Glutamatergic neuron (in vitro differentiated cells): ENCODE results near the gene CBY2. TPM values are rescaled to one million over a fixed set of nuclear protein-coding genes. Genes with fewer than 3 reads are reported as not detected.

ENCODE experiments used
- DNase-seq: peaks from one replicate; pipeline ENCODE4 v3.0.0; 2022
- H3K27ac Mint-ChIP-seq: one replicate; pipeline ENCODE4 v1.8.0; 2020; ENCODE audit warnings: mild to moderate bottlenecking, mixed read lengths, inconsistent platforms; ENCODE audit not compliant: unreplicated experiment
- H3K27me3 Mint-ChIP-seq: one replicate; pipeline ENCODE4 v1.8.0; 2020; ENCODE audit warnings: mild to moderate bottlenecking, moderate library complexity, mixed read lengths, inconsistent platforms; ENCODE audit not compliant: unreplicated experiment
- H3K36me3 Mint-ChIP-seq: one replicate; pipeline ENCODE4 v1.8.0; 2020; ENCODE audit warnings: mild to moderate bottlenecking, mixed read lengths, inconsistent platforms; ENCODE audit not compliant: unreplicated experiment
- H3K4me1 Mint-ChIP-seq: one replicate; pipeline ENCODE4 v1.8.0; 2020; ENCODE audit warnings: mild to moderate bottlenecking, low read depth, mixed read lengths, inconsistent platforms; ENCODE audit not compliant: unreplicated experiment
- H3K4me3 Mint-ChIP-seq: one replicate; pipeline ENCODE4 v1.8.0; 2020; ENCODE audit warnings: mild to moderate bottlenecking, mixed read lengths, inconsistent platforms; ENCODE audit not compliant: unreplicated experiment
- H3K9me3 Mint-ChIP-seq: one replicate; pipeline ENCODE4 v1.8.0; 2020; ENCODE audit warnings: mild to moderate bottlenecking, moderate library complexity, mixed read lengths, inconsistent platforms; ENCODE audit not compliant: unreplicated experiment
- total RNA-seq: library from RNA; stranded (reverse); fragmentation: NEBNext Ultra II Directional; extraction: Animal tissue kit (Norgen Biotek cat#: 25700); gene quantifications from one replicate; pipeline ENCODE4 v1.2.1, GENCODE V29; 2021; ENCODE audit not compliant: unreplicated experiment
- TF ChIP-seq, protein P1 (sequence below): fragments of 200-600 bp; sonication (generic); IDR thresholded peaks from one replicate; pipeline ENCODE4 v1.5.0; 2021; ENCODE audit not compliant: partially characterized antibody, unreplicated experiment

Gene CBY2
- total RNA-seq, 1 donor from 2014 or later, result not detected

- Mint-ChIP-seq H3K27ac (no peak overlapping the region), H3K4me3 (no peak overlapping the region), H3K27me3 (no peaks in the 10 kb centered on the region), H3K4me1 (peaks cover 6% of the 10 kb centered on the region), H3K9me3 (peaks cover 2% of the 10 kb centered on the region), H3K36me3 (no peaks in the 10 kb centered on the region)
- no peak for DNase-seq
- TF ChIP-seq, protein P1, sequence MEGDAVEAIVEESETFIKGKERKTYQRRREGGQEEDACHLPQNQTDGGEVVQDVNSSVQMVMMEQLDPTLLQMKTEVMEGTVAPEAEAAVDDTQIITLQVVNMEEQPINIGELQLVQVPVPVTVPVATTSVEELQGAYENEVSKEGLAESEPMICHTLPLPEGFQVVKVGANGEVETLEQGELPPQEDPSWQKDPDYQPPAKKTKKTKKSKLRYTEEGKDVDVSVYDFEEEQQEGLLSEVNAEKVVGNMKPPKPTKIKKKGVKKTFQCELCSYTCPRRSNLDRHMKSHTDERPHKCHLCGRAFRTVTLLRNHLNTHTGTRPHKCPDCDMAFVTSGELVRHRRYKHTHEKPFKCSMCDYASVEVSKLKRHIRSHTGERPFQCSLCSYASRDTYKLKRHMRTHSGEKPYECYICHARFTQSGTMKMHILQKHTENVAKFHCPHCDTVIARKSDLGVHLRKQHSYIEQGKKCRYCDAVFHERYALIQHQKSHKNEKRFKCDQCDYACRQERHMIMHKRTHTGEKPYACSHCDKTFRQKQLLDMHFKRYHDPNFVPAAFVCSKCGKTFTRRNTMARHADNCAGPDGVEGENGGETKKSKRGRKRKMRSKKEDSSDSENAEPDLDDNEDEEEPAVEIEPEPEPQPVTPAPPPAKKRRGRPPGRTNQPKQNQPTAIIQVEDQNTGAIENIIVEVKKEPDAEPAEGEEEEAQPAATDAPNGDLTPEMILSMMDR, result no peak
These were observed 884 bp upstream of the CBY2 start for GRCh38 chr13:45700971-45701900.

DNA sequence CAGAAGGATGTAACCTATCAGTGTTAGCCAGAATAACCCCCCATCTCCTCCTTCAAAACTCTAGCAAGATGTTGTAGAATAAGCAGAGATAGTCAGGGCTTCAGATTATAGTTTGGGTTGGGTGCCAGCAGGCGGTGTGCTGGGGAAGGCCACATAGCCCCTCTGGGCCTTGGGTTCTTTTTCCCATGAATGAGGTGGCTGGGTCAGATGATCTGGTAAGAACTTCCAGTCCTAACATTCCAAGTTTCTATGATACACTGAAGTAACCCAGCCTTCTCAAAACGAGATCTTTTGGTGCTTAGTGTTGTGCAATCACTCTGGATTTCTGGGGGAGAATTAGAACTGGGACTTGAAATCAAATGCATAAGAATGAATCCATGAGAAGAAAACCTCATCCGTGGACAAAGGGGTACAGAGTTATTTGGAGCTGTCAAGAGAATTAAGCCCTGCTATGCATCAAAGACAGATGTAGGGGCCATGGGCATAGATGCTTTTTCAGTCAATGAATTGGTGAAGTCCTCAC lies 810 bp downstream of the CBY2 start:
- no peak for DNase-seq
- H3K27me3 Mint-ChIP-seq, result no peaks in the 10 kb centered on the region
- H3K4me3 Mint-ChIP-seq, result no peak overlapping the region
- no peaks in the 10 kb centered on the region for H3K36me3 Mint-ChIP-seq
- no peak overlapping the region for H3K27ac Mint-ChIP-seq
- TF ChIP-seq, protein P1, result no peak
- peaks cover 8% of the 10 kb centered on the region for H3K4me1 Mint-ChIP-seq
- H3K9me3 Mint-ChIP-seq, result peaks cover 2% of the 10 kb centered on the region

- H3K36me3 Mint-ChIP-seq, result no peaks in the 10 kb centered on the region
- H3K27me3 Mint-ChIP-seq, result no peaks in the 10 kb centered on the region
- no peak overlapping the region for H3K4me3 Mint-ChIP-seq
- H3K4me1 Mint-ChIP-seq, result peaks cover 9% of the 10 kb centered on the region
- H3K9me3 Mint-ChIP-seq, result peaks cover 2% of the 10 kb centered on the region
- no peak for DNase-seq
- H3K27ac Mint-ChIP-seq, result no peak overlapping the region
- TF ChIP-seq, protein P1, result no peak
These were observed 2.2 kb downstream of the CBY2 start for GRCh38 chr13:45704211-45704739.

GRCh38 chr13:45704854-45705695 lies 3.0 kb downstream of the CBY2 start:
- Mint-ChIP-seq H3K9me3 (peaks cover 2% of the 10 kb centered on the region), H3K4me3 (no peak overlapping the region), H3K27ac (no peak overlapping the region), H3K27me3 (no peaks in the 10 kb centered on the region), H3K4me1 (peaks cover 9% of the 10 kb centered on the region), H3K36me3 (no peaks in the 10 kb centered on the region)
- DNase-seq, result no peak
- TF ChIP-seq, protein P1, result no peak
